Fibroblast of lung (primary cell): ENCODE measurements around the gene NRIP1. TPM values are rescaled to one million over a fixed set of nuclear protein-coding genes. Genes with fewer than 3 reads are reported as not detected.

Experiments
- DNase-seq, 2 donors: peaks; one replicate each; pipeline versions ENCODE4 v3.0.0 to v3.0.0-alpha.2; 2010; ENCODE audit warnings: low read depth in 2 of 2
- H2AFZ ChIP-seq: 2 replicates; pipeline ENCODE4 v1.5.1; 2012; ENCODE audit warnings: low read length, control low read depth, inconsistent platforms
- H3K27ac ChIP-seq: 2 replicates; pipeline ENCODE4 v1.5.1; 2011; ENCODE audit warnings: low read length, control low read depth; ENCODE audit not compliant: insufficient read depth
- H3K27me3 ChIP-seq: 2 replicates; pipeline ENCODE4 v1.5.1; 2011; ENCODE audit warnings: mild to moderate bottlenecking, low read length; ENCODE audit not compliant: control insufficient read depth, insufficient read depth
- H3K36me3 ChIP-seq: 2 replicates; pipeline ENCODE4 v1.5.1; 2011; ENCODE audit warnings: low read length; ENCODE audit not compliant: control insufficient read depth, insufficient read depth
- H3K4me1 ChIP-seq: 2 replicates; pipeline ENCODE4 v1.5.1; 2011; ENCODE audit warnings: low read length; ENCODE audit not compliant: control insufficient read depth, insufficient read depth; ENCODE audit errors: extremely low read depth
- H3K4me2 ChIP-seq: 2 replicates; pipeline ENCODE4 v1.5.1; 2011; ENCODE audit warnings: low read length, control low read depth; ENCODE audit not compliant: insufficient read depth; ENCODE audit errors: extremely low read depth
- H3K4me3 ChIP-seq, 4 experiments: fragments of 200-600 bp in 1 of 4; sonication (generic) in 1 of 4; replicated peaks in 1 of 4; 2 replicates each; pipeline ENCODE4 v1.5.1; 2011 to 2016; ENCODE audit warnings: low read length in 4 of 4, low read depth in 3 of 4, mild to moderate bottlenecking in 3 of 4, control low read depth in 2 of 4, inconsistent platforms in 1 of 4, mixed read lengths in 1 of 4; ENCODE audit not compliant: insufficient read depth in 1 of 4; ENCODE audit errors: control extremely low read depth in 1 of 4
- H3K79me2 ChIP-seq: 2 replicates; pipeline ENCODE4 v1.5.1; 2012; ENCODE audit warnings: mild to moderate bottlenecking, low read length, inconsistent platforms; ENCODE audit not compliant: control insufficient read depth, insufficient read depth
- H3K9ac ChIP-seq: 2 replicates; pipeline ENCODE4 v1.5.1; 2011; ENCODE audit warnings: mild to moderate bottlenecking, low read length, control low read depth; ENCODE audit not compliant: insufficient read depth
- H3K9me3 ChIP-seq: 2 replicates; pipeline ENCODE4 v1.5.1; 2012; ENCODE audit warnings: low read depth, low read length; ENCODE audit not compliant: control insufficient read depth, insufficient read depth
- H4K20me1 ChIP-seq: 2 replicates; pipeline ENCODE4 v1.5.1; 2011; ENCODE audit warnings: low read length; ENCODE audit not compliant: control insufficient read depth, insufficient read depth; ENCODE audit errors: extremely low read depth
- CTCF ChIP-seq, 2 donors: IDR thresholded peaks in 1 of 2; conservative IDR thresholded peaks in 1 of 2; 1 replicate in 1 of 2; 2 replicates in 1 of 2; pipeline ENCODE4 v1.5.1; 2011 to 2012; ENCODE audit warnings: low read length in 2 of 2, control low read depth in 1 of 2, inconsistent platforms in 1 of 2, low read depth in 1 of 2, mild to moderate bottlenecking in 1 of 2
- EZH2 ChIP-seq: IDR thresholded peaks from 2 replicates; pipeline ENCODE4 v1.5.1; 2012; ENCODE audit warnings: low read length, control low read depth, mild to moderate bottlenecking; ENCODE audit errors: missing control alignments
- polyA plus RNA-seq, 2 donors: library from polyadenylated mRNA; depleted of rRNA in 1 of 2; stranded (reverse) in 1 of 2; unstranded in 1 of 2; fragments of >200 nt; gene quantifications; 2 replicates each; pipeline ENCODE4 v1.2.1, GENCODE V29; 2011 to 2012; ENCODE audit warnings: missing spikeins in 1 of 2
- total RNA-seq: library from RNA; depleted of rRNA; stranded (reverse); fragments of >200 nt; gene quantifications from 2 replicates; pipeline ENCODE4 v1.2.1, GENCODE V29; 2014

The NRIP1 gene
- total and polyA plus RNA-seq, 2 donors (not counting 1 experiment from before 2014, with no cell fraction given), result 17.8 to 24.8 TPM

GRCh38 chr21:15078180-15078579, 13.4 kb upstream of the NRIP1 start:
- Histone ChIP-seq H3K27me3 (no peaks in the 10 kb centered on the region), H3K4me2 (no peak overlapping the region), H4K20me1 (no peaks in the 10 kb centered on the region), H3K9me3 (no peaks in the 10 kb centered on the region), H3K4me1 (no peaks in the 10 kb centered on the region), H3K27ac (no peak overlapping the region), H3K4me3 (no peak overlapping the region), H3K36me3 (no peaks in the 10 kb centered on the region), H3K9ac (no peak overlapping the region), H2AFZ (no peak overlapping the region), H3K79me2 (no peaks in the 10 kb centered on the region)
- TF ChIP-seq EZH2, result no peak
- TF ChIP-seq CTCF (conservative IDR thresholded peaks at IDR 0.05 in 1 of 2, IDR thresholded peaks at IDR 0.05 in 1 of 2; ENCODE audit: low read depth in 1 of 2, low read length in 2 of 2), result no peak
- DNase-seq, result no peak

- no peaks in the 10 kb centered on the region for H3K27me3 ChIP-seq
- H3K36me3 ChIP-seq, result no peaks in the 10 kb centered on the region
- H3K79me2 ChIP-seq, result no peaks in the 10 kb centered on the region
- no peak overlapping the region for H3K9ac ChIP-seq
- no peaks in the 10 kb centered on the region for H3K9me3 ChIP-seq
- H3K4me1 ChIP-seq, result no peaks in the 10 kb centered on the region
- no peak overlapping the region for H3K27ac ChIP-seq
- no peak overlapping the region for H3K4me2 ChIP-seq
- H4K20me1 ChIP-seq, result no peaks in the 10 kb centered on the region
- TF ChIP-seq CTCF (conservative IDR thresholded peaks at IDR 0.05 in 1 of 2, IDR thresholded peaks at IDR 0.05 in 1 of 2; ENCODE audit: low read depth in 1 of 2, low read length in 2 of 2), result no peak
- no peak for TF ChIP-seq EZH2
- H2AFZ ChIP-seq, result no peak overlapping the region
- H3K4me3 ChIP-seq, result no peak overlapping the region
- DNase-seq, result no peak
These were observed 12.8 kb upstream of the NRIP1 start for GRCh38 chr21:15077529-15078145.

- H3K4me3 ChIP-seq, result no peak overlapping the region
- no peaks in the 10 kb centered on the region for H3K9me3 ChIP-seq
- H3K4me1 ChIP-seq, result no peaks in the 10 kb centered on the region
- H4K20me1 ChIP-seq, result no peaks in the 10 kb centered on the region
- no peak overlapping the region for H3K27ac ChIP-seq
- no peaks in the 10 kb centered on the region for H3K79me2 ChIP-seq
- H2AFZ ChIP-seq, result no peak overlapping the region
- no peak for DNase-seq
- no peaks in the 10 kb centered on the region for H3K27me3 ChIP-seq
- H3K36me3 ChIP-seq, result no peaks in the 10 kb centered on the region
- H3K9ac ChIP-seq, result no peak overlapping the region
- no peak overlapping the region for H3K4me2 ChIP-seq
- TF ChIP-seq EZH2 (no peak), CTCF (conservative IDR thresholded peaks at IDR 0.05 in 1 of 2, IDR thresholded peaks at IDR 0.05 in 1 of 2; ENCODE audit: low read depth in 1 of 2, low read length in 2 of 2) (no peak)
These were observed 11.9 kb upstream of the NRIP1 start for GRCh38 chr21:15076730-15077129.
